Natural killer cell (primary cell): ENCODE data around the gene NRXN2. TPM values are rescaled to one million over a fixed set of nuclear protein-coding genes. Genes with fewer than 3 reads are reported as not detected.

Experiments
- ATAC-seq, 3 donors: fragments of 150-1000 bp in 2 of 3; fragments of 200-7000 bp in 1 of 3; cut with Tn5 transposase; 1 replicate in 1 of 3; 2 replicates in 2 of 3; pipeline ENCODE4 v1.10.0; 2021; ENCODE audit warnings: mild to moderate bottlenecking in 2 of 3, moderate library complexity in 2 of 3
- DNase-seq, 2 donors: peaks; one replicate each; pipeline versions ENCODE4 v3.0.0 to v3.0.0-alpha.2; 2013 to 2021; ENCODE audit warnings: mixed read lengths in 1 of 2
- H3K27ac ChIP-seq: one replicate; pipeline ENCODE4 v1.5.1; 2013; ENCODE audit warnings: mild to moderate bottlenecking, low read length
- H3K27me3 ChIP-seq: one replicate; pipeline ENCODE4 v1.6.1; 2013; ENCODE audit warnings: low read length; ENCODE audit not compliant: control insufficient read depth, insufficient read depth
- H3K36me3 ChIP-seq: one replicate; pipeline ENCODE4 v1.6.1; 2013; ENCODE audit warnings: low read length; ENCODE audit not compliant: control insufficient read depth, insufficient read depth
- H3K4me1 ChIP-seq: one replicate; pipeline ENCODE4 v1.6.1; 2013; ENCODE audit warnings: low read length; ENCODE audit not compliant: control insufficient read depth, insufficient read depth
- H3K4me3 ChIP-seq: one replicate; pipeline ENCODE4 v1.5.1; 2013; ENCODE audit warnings: low read length
- H3K9me3 ChIP-seq: one replicate; pipeline ENCODE4 v1.6.1; 2013; ENCODE audit warnings: low read length; ENCODE audit not compliant: control insufficient read depth, insufficient read depth
- H3K27ac Mint-ChIP-seq, 2 donors: one replicate each; pipeline ENCODE4 v1.8.0; 2022; ENCODE audit warnings: mild to moderate bottlenecking in 2 of 2, mixed read lengths in 2 of 2, moderate library complexity in 1 of 2
- H3K27me3 Mint-ChIP-seq, 2 donors: one replicate each; pipeline ENCODE4 v1.8.0; 2022; ENCODE audit warnings: low read depth in 2 of 2, mixed read lengths in 2 of 2
- H3K36me3 Mint-ChIP-seq: one replicate; pipeline ENCODE4 v1.8.0; 2022; ENCODE audit warnings: mixed read lengths
- H3K4me1 Mint-ChIP-seq, 2 donors: one replicate each; pipeline ENCODE4 v1.8.0; 2022; ENCODE audit warnings: mixed read lengths in 2 of 2
- H3K4me3 Mint-ChIP-seq: one replicate; pipeline ENCODE4 v1.8.0; 2022; ENCODE audit warnings: mild to moderate bottlenecking, moderate library complexity, mixed read lengths
- H3K9me3 Mint-ChIP-seq, 2 donors: one replicate each; pipeline ENCODE4 v1.8.0; 2022; ENCODE audit warnings: mixed read lengths in 2 of 2
- WGBS: methylation state at CpG from one replicate; pipeline ENCODE4 v1.1.7; 2013; ENCODE audit warnings: missing lambda C conversion rate; ENCODE audit not compliant: insufficient coverage; 5-methylcytosine and 5-hydroxymethylcytosine counted together
- intact Hi-C: fragments of 100-400 bp; cut with micrococcal nuclease; formaldehyde crosslinking; loops from one replicate; pipeline ENCODE4 v1.14.2; 2022
- total RNA-seq, 4 donors: library from RNA; stranded (reverse); fragments of 120-200 nt in 1 of 4; gene quantifications; one replicate each; pipeline versions ENCODE4 v1.2.3 to v1.2.4, GENCODE V29; 2013 to 2022
- TF ChIP-seq, protein P1 (sequence below): fragments of 200-600 bp; IDR thresholded peaks from one replicate; pipeline ENCODE4 v1.8.0; 2022; ENCODE audit warnings: antibody characterized with exemption

The NRXN2 gene
- total RNA-seq, 3 donors from 2014 or later (not counting 1 experiment from before 2014, with no cell fraction given): 2.9 to 9.6 (median 7.7) TPM

DNA sequence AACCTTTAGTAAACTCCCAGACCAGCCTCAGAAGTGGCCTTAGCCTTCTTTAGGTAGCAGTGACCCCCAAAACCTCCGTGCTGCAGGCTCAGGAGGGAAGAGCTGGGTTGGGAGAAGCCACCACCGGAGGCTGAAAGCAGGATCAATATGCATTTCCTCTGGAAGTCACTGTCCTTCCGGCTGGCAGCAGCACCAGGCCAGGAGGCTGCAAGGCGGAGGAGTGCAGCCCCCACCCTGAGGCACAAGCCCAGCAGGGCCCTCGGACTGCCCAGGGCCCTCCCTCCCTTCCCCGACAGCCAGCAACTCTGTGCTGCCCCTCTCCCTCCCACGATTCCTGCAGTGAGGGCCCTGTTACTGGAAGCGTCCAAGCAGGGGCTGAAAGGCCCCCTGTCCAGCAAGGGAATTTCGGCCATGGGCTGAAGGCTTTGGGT is 3.2 kb upstream of the NRXN2 start:
- H3K4me3 Mint-ChIP-seq: no peak overlapping the region
- no peaks in the 10 kb centered on the region for H3K9me3 Mint-ChIP-seq
- H3K27ac ChIP-seq: no peak overlapping the region
- DNase-seq (no peak), ATAC-seq (no peak)
- H3K36me3 Mint-ChIP-seq: no peaks in the 10 kb centered on the region
- H3K36me3 ChIP-seq: peaks cover 35% of the 10 kb centered on the region
- intact Hi-C loops: no loop called here
- peaks cover 0 to 6% of the 10 kb centered on the region in 2 donors for H3K27me3 Mint-ChIP-seq
- no peaks in the 10 kb centered on the region for H3K9me3 ChIP-seq
- peaks cover 16% of the 10 kb centered on the region for H3K4me1 ChIP-seq
- peaks cover 6% of the 10 kb centered on the region for H3K27me3 ChIP-seq
- H3K4me3 ChIP-seq: no peak overlapping the region
- H3K27ac Mint-ChIP-seq: no peak overlapping the region
- TF ChIP-seq, protein P1, sequence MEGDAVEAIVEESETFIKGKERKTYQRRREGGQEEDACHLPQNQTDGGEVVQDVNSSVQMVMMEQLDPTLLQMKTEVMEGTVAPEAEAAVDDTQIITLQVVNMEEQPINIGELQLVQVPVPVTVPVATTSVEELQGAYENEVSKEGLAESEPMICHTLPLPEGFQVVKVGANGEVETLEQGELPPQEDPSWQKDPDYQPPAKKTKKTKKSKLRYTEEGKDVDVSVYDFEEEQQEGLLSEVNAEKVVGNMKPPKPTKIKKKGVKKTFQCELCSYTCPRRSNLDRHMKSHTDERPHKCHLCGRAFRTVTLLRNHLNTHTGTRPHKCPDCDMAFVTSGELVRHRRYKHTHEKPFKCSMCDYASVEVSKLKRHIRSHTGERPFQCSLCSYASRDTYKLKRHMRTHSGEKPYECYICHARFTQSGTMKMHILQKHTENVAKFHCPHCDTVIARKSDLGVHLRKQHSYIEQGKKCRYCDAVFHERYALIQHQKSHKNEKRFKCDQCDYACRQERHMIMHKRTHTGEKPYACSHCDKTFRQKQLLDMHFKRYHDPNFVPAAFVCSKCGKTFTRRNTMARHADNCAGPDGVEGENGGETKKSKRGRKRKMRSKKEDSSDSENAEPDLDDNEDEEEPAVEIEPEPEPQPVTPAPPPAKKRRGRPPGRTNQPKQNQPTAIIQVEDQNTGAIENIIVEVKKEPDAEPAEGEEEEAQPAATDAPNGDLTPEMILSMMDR: no peak
- WGBS: 79% methylated on average over 9 of the region's 9 CpGs
- H3K4me1 Mint-ChIP-seq: peaks cover 8 to 29% of the 10 kb centered on the region in 2 donors

DNA sequence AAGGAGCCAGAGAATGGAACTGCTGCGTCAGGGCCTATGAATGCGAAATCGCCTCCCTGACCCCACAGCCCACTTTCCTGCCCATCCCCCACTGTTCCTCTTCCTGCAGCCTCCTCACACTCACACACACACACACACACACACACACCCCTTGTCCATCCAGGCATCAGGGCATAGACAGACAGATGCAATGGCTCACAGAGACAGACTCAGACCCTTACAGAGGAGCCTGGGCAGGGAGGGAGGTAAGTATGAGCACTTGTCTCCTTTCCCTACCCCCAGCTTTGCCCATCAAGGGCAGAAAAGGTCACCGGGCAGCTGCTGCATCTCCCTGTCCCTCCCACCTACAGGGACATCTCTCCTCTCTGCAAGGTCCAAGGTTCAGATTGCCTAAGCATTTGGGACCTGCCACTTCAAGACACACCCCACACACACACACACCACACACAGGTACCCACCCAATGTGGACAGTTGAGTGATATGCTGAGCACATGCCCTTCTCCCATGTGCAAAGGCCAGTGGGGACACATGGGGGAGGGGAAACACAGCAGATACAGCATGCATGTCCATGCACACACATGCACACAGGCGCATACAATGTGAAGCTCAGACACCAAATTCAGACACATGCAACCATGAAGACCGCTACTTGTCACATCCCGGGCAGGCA is 2.0 kb upstream of the NRXN2 start:
- H3K4me1 Mint-ChIP-seq: peaks cover 8 to 29% of the 10 kb centered on the region in 2 donors
- no peak overlapping the region for H3K4me3 Mint-ChIP-seq
- peak overlapping the region in 1 of 2 donors; percentile 61 for H3K27ac Mint-ChIP-seq
- Histone ChIP-seq H3K27me3 (peaks cover 6% of the 10 kb centered on the region), H3K4me3 (no peak overlapping the region), H3K27ac (no peak overlapping the region), H3K9me3 (no peaks in the 10 kb centered on the region), H3K36me3 (peaks cover 26% of the 10 kb centered on the region), H3K4me1 (peaks cover 16% of the 10 kb centered on the region)
- TF ChIP-seq, protein P1: no peak
- no peak for ATAC-seq
- intact Hi-C loops: loop anchor here (5.0 kb wide), 2 partner anchors 233 to 278 kb away; no protein-coding TSS in a partner anchor
- no peak for DNase-seq
- 76% methylated on average over 7 of the region's 7 CpGs for WGBS
- peaks cover 0 to 18% of the 10 kb centered on the region in 2 donors for H3K27me3 Mint-ChIP-seq
- H3K36me3 Mint-ChIP-seq: no peaks in the 10 kb centered on the region
- H3K9me3 Mint-ChIP-seq: no peaks in the 10 kb centered on the region

DNA sequence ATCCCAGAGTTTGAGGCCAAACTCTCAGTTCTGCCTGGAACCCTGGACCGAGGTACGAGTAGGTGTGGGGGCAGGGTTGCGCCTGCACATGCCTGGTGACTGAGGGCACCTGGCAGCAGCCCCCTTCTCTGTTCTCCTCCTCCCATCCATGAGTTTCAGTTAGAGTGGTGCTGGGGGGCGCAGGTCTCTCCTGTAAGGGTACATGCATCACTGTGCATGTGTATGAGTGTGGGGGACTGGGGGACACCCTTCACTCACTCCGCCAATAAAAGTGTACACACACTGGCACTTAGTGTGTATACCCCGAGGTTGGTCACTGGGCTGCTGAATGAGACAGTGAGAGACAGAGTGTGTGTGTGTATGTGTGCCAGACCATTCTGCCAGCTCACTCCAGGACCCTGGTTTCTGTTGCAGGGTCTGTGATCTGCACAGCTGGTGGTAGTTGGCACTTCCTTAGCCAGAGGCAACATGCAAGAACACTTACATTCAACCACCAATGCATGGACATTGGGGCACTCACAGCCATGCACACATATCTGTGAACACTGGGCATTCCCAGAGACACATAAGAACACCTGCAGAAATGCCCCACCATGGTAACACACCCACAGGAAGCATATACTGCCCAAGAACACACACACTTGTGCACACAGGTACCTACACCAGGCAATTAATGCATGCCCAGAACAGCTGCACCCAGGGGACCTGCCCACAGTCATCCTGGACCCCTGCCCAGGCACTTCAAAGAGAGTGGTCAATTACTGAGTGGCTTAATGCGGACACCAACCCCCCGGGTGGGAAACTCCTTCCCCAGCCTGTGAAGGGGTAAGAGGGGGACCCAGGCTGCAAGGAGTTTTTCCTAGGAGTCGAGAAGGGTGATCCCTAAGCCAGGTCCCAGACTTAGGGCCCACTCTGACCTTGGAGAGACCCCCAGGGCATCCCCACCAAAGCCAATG is 1.2 kb upstream of the NRXN2 start:
- Mint-ChIP-seq H3K9me3 (no peaks in the 10 kb centered on the region), H3K4me3 (peak overlapping the region; percentile 66), H3K27me3 (peaks cover 0 to 18% of the 10 kb centered on the region in 2 donors), H3K4me1 (peaks cover 8 to 29% of the 10 kb centered on the region in 2 donors), H3K36me3 (no peaks in the 10 kb centered on the region), H3K27ac (peak overlapping the region in 1 of 2 donors; percentile 58)
- H3K4me1 ChIP-seq: peaks cover 16% of the 10 kb centered on the region
- intact Hi-C loops: loop anchor here (1.0 to 5.0 kb wide), 3 partner anchors 36 to 277 kb away; no protein-coding TSS in a partner anchor
- 60% methylated on average over 8 of the region's 9 CpGs for WGBS
- no peak overlapping the region for H3K27ac ChIP-seq
- ATAC-seq (no peak), DNase-seq (no peak)
- no peak overlapping the region for H3K4me3 ChIP-seq
- H3K36me3 ChIP-seq: peaks cover 19% of the 10 kb centered on the region
- peaks cover 6% of the 10 kb centered on the region for H3K27me3 ChIP-seq
- H3K9me3 ChIP-seq: no peaks in the 10 kb centered on the region
- TF ChIP-seq, protein P1: no peak
